GM18502 (cell line): Measurements from ENCODE around the gene FAM170B.
A peak's percentile ranks its signal among the peaks of the same experiment; 100 is the strongest.

ENCODE experiments used
- ATAC-seq: cut with Tn5 transposase; IDR thresholded peaks from one replicate; pipeline ENCODE4 v1.9.1; 2021; ENCODE audit warnings: mild to moderate bottlenecking; ENCODE audit not compliant: unreplicated experiment, poor library complexity

Gene FAM170B

DNA sequence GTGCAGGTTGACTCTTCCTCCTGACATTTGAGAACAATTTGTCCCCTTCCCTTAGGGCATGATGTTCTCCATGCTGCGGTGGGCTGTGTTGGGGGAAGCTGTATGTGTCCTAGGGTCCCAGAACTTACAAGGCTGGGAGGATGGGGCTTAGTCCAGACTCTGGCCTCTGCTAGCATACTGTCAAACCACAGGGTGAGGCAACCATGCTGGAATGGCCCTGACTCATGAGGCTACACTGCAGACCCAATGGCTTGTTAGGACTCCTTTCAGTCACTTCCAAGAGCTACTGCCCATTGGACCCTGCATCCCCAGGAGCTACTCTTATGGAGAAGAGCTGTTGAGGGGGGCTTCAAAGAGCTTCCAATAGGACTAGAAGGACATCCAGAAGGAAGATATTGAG, 20.1 kb upstream of the FAM170B start:
- no peak for ATAC-seq

- ATAC-seq, result no peak
These were observed 19.3 kb upstream of the FAM170B start for GRCh38 chr10:49153115-49153514.

DNA sequence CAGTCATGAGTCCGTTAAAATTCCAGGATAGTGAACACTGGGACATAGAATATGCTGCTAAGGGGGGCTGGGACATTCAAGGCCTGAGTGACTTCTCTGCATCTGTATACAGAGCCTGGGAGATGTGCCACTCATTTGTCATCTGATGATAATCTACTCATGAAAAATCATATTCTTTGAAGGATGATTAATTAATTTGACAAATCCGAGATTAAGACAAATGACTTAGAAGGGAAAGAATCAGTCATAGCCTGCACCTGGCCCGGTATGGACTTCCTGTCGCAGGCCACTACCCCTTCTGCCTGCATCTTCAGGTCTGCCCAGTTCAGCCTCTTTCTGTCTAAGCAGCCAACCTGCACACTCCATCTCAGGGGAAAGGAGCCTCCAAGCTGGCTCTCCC, 18.8 kb upstream of the FAM170B start:
- no peak for ATAC-seq

DNA sequence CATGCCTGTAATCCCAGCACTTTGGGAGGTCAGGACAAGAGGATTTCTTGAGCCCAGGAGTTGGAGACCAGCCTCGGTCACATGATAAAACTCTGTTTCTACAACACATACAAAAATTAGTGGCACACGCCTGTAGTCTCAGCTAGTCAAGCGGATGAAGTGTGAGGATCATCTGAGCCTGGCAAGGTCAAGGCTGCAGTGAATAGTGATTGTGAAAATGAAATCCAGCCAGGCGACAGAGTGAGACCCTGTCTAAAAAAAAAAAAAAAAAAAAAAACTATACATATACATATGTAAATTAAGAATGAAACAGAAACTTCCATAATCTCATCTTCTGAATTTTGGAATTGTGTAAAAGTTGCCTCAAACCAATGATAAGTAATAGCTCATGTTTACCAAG, 18.2 kb upstream of the FAM170B start:
- no peak for ATAC-seq

GRCh38 chr10:49151481-49151880, 17.7 kb upstream of the FAM170B start:
- ATAC-seq, result no peak

DNA sequence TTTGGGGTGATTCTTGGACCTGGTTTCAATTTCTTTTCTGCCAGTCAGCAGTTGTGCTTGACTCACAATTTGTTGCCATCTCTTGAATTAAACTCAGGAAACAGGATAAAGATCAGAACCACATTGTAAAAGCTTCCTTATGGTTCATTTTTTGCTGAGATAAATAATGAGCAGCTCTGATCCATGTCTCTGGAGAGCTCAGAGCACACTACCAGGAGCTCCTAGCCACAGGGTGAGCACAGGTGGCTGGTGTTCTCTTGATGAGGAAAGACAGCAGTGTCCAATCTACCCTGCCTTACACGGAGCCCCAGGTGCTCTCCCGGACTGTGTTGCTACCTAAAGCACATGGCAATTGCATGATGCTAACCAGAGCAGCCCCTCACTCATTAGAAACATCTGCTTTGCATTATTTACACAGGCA, 17.2 kb upstream of the FAM170B start:
- ATAC-seq, result no peak

GRCh38 chr10:49150426-49150825, 16.6 kb upstream of the FAM170B start:
- ATAC-seq, result no peak

DNA sequence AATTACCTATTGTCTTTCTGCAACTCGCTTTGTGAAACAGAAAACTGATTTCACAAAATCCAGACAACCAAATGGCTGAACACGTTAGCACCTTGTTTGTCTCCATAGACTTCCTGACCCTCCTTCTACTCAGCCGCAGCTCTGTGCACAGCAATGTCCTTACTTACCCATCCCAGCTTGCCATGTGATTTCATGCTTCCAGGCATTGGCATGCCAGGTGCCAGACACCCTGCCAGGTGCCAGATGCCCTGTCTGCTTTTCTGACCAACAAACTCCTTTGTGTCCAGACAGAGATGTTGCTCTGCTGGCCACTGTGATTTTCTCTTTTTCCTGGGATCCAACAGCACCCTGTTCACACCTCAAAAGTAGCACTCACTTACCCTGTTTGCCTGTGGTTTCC, 16.1 kb upstream of the FAM170B start:
- no peak for ATAC-seq

- ATAC-seq, result no peak
These were observed 10.4 kb upstream of the FAM170B start for GRCh38 chr10:49144058-49144720.

GRCh38 chr10:49143249-49143648, 9.4 kb upstream of the FAM170B start:
- no peak for ATAC-seq

DNA sequence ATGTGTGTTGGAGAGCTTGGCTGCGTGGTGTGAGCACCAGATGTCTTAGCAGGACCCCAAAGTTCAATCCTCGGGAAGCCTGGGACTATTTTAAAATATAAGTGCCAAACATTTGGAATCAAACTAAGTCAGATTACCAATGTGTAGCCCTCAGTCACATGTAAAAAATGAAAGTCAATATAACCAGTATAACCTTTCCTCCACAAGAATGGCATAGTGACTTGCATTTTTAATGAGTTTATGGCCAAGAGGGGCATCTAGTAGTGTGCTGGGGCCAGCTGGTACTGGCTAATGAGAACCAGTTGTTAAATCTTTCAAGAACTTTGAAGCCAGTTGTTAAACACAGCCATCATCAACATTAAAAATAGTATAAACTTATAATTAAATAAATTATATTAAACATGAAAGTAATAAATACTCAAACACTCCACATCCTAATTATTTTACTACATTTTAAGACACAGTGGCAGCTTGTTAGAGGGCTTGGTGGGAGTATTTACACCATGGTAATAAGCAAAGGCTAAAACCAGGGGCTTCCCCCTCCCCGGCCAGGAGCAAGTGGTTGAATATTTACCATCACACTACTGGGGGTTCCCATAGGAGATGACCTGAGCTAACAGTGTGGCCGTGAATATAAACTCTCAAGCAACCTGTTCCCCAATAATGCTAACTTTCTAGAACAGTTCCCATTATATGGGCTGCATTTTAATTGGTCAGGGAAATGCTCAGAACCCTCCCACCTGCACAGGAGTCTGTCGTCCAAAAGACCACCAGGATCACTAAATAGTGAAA, 7.9 kb upstream of the FAM170B start:
- ATAC-seq, result no peak

GRCh38 chr10:49140304-49141177, 6.7 kb upstream of the FAM170B start:
- no peak for ATAC-seq

- no peak for ATAC-seq
These were observed 6.0 kb upstream of the FAM170B start for GRCh38 chr10:49139846-49140195.

DNA sequence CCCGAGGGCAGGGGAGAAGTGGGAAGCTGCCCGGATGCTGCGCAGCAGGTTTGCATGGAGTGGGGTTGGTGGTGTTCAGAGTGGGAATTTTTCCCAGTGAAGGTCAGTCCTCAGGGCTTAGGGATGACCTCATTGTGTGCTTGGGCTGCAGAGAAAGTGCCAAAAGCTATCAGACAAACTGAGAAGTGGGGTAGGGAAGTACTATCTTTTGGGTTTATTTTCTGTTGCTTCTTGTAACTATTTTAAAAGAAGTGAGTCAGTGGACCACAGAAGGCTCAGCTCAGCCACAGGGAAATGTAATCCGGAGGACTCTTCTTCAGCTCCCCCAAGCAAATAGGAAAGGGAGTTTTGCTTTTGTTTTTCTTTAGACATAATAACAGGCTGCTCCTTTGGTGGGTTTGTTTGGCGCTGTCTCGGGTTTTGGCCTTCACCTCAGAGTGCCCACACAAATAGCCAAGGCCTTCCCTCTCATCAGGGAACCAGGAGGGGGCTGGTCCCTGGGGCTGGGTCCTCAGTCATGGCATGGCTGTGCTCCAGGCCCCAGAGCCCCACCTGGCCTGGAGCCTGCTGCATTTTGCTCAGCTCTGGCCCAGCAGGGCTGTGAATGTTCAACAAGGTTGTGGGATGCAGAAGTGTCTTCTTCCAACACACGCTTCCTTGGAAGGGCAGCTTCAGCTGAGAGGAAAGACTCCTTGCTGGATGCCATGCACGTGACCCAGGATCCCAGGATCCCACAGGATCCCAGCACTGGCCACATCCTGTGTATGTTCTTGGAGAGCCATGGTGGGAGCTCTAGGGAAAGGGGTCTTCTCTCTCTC, 5.4 kb upstream of the FAM170B start:
- no peak for ATAC-seq

DNA sequence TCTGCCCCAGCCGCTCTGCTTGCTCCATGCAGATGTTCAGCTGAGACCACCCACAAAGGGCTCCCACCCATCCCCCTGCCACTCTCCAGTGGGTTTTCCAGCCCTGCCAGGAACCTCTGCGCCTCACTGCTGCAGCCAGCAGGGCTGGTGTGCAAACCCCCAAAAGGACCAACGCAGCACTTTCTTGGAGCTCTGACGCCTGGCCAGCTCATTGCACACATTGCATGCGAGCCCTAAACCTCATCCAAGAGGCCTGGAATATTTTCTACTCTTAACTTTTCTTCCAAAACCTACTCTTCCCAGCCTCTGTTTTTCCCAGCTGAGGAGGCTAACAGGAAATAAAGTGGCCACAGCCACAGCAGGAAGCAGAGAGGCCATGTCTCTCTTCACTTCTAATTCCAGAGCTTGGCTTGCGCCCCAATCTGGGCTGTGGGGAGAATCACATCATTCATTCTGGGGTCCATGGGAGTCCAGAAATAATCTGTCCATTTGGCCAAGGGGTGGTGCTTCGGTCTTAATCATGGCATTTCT, 4.6 kb upstream of the FAM170B start:
- ATAC-seq, result no peak

DNA sequence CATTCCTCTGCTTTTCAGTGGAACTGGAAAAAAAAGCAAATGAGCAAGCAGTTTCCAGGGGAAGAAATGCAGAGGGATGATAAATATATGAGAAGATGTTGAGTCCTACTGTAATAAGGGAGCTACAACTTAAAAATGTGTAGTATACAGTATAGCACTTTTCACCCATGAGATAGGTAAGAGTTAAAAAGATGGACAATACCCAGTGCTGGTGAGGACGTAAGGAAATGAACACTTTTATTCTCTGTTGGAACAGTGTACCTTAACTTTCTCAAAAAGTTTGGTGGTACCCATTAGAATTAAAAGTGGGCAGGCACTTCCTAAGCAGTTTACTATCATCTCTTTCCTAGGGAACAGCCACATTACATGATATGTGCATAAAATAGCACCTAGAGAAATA, 2.7 kb upstream of the FAM170B start:
- ATAC-seq, result no peak

- ATAC-seq, result peak; percentile 47
These were observed 1.9 kb upstream of the FAM170B start for GRCh38 chr10:49135575-49136313.

GRCh38 chr10:49134327-49134726, 506 bp upstream of the FAM170B start:
- ATAC-seq, result no peak

- ATAC-seq, result no peak
These were observed 1.5 kb downstream of the FAM170B start for GRCh38 chr10:49132362-49132737.
